DMS153 (cell line): ENCODE results near the gene LRRC41.
"Not testable (repeated sequence)": the region's sequence is repeated elsewhere in the genome, so short reads cannot be mapped to it uniquely, and the experiment has no call there.

Experiments used
- DNase-seq: peaks from one replicate; lab custom pipeline; 2025; lab: John Stamatoyannopoulos, UW

The LRRC41 gene, protein sequence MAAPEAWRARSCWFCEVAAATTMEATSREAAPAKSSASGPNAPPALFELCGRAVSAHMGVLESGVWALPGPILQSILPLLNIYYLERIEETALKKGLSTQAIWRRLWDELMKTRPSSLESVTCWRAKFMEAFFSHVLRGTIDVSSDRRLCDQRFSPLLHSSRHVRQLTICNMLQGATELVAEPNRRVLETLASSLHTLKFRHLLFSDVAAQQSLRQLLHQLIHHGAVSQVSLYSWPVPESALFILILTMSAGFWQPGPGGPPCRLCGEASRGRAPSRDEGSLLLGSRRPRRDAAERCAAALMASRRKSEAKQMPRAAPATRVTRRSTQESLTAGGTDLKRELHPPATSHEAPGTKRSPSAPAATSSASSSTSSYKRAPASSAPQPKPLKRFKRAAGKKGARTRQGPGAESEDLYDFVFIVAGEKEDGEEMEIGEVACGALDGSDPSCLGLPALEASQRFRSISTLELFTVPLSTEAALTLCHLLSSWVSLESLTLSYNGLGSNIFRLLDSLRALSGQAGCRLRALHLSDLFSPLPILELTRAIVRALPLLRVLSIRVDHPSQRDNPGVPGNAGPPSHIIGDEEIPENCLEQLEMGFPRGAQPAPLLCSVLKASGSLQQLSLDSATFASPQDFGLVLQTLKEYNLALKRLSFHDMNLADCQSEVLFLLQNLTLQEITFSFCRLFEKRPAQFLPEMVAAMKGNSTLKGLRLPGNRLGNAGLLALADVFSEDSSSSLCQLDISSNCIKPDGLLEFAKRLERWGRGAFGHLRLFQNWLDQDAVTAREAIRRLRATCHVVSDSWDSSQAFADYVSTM

DNA sequence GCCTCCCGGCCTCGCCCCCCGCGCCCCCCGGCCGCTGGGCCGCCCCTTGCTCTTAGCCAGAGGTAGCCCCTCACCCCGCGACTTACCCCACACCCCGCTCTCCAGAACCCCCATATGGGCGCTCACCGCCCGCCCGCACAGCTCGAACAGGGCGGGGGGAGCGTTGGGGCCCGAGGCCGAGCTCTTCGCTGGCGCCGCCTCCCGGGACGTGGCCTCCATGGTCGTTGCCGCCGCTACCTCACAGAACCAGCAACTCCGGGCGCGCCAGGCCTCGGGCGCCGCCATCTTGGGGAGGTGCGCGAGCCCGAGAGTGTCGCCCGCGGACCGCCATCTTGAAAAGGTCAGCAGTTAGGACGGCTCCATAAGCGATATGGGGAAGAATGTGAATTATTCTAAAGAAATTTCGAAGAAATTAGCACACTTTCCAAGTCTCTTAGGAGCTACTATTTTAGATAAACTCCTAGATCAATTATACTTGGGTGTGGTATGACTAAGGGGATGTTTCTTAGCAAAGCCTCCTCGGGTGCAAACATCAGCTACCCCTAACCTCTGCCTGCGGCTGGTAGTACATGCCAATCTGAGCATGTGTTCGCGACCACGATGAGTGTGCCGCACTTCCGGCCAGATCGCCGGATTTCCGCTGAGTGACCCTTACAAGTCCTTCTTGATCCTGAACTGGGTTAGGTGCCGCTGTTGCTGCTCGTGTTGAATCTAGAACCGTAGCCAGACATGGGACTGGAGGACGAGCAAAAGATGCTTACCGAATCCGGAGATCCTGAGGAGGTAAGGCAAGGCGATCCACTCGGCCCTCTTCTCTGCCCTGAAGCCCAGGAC, at the start of gene LRRC41, which contains the start of gene UQCRH:
Gene LRRC41 (minus strand): TSS at position 579 of the 834 bp plus-strand sequence. CDS start 294 bp downstream, at position 285.
Gene UQCRH (plus strand): TSS at position 661 of the 834 bp plus-strand sequence. CDS start 69 bp downstream, at position 730.
- DNase-seq: peak; percentile 96

DNA sequence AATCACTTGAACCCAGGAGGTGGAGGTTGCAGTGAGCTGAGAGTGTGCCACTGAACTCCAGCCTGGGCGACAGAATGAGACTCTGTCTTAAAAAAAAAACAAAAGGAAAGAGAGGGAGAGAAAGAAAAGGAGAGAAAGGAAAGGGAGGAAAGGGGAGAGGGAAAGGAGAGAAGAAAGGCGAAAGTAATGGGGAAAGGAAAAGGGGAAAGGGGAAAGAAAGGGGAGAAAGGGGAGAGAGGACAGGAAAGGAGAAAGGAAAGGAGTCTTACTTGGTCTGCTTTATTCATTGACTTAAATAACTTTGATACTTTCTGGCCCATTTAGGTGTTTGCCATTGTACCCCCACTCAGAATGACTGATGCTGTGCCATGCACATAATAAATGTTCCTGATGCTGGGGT, 48.9 kb upstream of the LRRC41 start:
- DNase-seq: no peak

DNA sequence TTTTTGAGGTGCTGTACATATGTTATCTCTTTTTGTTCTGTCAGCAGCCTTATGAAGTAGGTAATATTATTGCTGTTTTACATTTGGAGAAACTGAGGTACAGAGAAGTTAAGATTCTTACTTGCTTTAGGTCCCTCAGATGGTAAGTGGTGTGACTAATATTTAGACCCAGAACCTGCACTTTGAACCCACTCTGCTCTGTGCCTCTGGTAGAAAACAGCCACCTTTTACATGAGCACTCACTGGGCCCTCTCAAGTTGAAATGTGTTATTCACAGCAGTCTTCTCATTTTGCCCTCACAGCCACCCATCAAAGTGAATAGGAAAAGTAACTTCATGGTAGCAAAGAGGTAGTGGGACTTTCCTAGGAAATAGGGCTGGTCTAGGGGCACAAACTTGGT, 41.9 kb upstream of the LRRC41 start:
- DNase-seq: no peak

DNA sequence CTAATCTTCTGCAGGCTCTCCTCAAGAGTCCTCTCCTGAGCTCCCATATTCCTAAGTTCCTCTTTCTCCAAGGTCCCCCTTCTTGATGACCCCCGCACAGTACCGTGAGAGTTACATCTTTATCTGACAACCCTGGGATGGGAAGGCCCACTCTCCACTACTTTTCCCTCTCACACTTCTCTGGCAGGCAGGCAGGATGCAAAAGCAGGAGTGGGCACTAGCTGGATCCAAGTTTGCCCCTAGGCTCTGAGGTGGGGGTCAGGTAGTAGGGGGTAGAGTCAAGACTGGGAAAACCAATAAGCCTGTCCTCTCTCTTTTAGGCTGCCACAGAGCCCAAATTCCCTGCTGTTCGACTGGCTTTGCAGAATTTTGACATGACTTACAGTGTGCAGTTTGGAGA, 41.1 kb upstream of the LRRC41 start:
- DNase-seq: no peak

DNA sequence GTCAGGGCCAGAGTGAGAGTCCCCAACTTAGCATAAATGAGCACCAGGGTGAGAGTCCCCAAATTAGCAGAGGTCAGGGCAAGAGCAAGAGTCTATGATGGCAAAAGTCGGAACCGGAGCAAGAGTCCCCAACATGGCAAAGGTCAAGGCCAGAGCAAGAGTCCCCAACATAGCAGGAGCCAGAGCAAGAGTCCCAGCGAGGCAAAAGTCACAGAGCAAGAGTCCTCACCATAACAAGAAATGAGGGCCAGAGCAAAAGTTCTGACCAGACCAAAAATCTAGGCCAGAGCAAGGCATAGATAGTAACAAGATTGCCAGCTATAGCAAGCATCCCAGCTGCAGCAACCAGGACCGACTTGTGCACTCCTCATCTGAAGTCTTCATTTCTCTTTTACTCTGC, 40.3 kb upstream of the LRRC41 start:
- DNase-seq: no peak

DNA sequence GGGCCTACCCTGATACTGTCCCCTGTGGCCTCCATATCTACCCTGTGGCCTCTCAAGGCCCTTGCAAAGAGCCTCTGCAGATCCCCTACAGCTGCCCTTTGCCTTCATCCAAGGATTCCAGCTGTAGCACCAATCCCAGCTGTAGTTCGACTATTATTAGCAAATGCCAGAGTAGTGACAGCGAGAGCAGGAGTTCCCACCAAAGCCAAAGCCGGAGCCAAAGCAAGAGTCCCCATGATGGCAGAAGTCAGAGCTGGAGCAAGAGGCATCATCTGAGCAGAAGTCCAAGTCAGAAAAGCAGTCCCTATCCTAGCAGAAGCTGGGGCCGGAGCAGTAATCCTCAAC, 39.9 kb upstream of the LRRC41 start:
- DNase-seq: no peak

DNA sequence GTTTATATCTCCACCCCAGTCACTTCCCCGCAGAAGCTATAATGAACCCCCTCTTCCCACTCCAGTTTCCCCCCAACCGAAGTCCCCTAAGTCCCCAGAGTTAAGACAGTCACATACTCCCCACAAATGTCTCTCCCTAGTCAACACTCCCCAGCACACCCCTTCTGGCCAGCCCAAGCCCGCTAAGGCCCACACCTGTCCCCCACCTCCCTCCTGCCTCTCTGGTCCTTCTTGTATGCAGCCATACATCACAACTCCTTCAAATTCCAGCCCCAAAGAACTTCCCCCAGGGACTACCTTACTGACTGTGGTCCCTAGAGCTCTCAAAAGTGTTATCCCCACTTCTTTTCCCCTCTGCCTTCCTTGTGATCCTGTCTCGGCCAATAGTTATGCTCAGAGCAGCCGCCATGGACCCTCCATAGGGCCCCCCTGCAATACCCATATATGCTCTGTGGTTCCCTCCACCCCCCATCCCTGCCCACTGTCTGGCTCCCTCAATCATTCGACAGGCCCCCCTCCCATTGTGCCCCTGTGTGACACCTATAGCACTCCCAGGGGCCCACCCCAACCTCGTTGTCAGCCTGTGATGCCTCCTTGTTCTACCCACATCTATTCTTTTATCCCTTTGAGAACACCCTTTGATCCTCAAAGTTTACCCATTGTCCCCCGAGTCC, 39.4 kb upstream of the LRRC41 start:
- no peak for DNase-seq

DNA sequence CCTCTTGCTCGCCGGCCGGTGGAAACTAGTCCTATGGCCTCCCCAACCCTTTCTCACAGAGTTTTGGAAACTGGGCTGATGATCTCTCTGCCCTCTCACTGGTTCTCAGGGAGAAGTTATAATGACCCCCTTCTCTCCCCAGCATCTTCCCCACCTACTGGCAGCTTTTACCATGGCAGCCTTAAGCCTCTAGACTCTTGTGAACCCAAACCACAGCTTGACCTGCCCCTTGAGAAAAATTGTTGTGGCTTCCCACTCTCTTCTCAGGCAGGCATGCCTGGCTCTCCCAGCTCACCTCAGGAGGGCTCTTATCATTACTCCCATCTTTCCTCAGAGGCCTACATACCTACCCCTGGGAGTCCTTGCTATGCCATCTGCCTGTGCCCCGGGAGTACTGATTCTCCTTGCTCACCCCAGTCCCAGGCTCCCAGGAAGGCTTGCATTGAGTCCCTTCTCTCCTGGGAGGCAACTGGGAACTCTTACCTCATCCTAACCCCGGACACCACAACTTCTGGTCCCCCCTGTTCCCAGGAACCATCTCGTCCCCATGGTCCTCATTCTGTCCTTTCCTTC, 38.8 kb upstream of the LRRC41 start:
- DNase-seq: no peak

DNA sequence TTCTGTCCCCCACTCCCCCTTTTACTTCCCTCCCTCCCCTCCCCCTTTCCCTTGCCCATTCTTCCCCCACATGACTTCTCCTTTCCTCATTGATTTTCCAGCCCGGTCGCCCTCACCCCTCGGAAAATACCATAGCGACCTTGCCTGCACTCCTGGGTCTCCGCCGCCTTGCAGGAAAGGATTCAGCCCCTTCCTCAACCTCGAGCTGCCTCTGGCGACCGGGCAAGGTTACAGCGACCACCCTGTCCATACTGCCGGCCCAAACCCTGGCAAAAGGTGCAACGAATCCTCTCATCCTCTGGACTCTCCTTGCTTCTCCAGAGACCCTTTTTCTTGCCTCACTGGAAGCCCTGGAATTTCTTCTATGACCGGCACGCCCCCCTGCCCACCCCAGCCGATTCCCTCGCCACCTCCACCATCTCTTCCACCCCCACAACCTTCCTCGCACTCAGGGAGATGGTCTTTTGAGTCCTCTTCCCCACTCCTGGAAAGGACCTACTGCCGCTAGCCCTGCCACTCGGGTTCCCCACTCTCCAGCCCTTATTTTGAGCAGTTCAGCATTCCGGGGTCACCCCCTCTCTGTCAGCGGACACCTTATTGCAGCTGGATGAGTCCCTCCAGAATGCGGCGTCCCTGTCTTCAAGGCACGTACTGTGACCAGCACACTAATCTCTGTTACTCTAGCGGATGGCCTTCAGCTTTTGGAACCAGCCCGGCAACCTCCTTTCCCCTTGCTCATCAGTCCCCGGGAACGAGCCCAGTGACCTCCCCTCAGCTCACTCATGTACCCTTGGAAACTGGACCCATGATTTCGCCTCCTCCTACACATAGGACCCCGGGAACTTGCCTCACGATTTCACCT, 38.0 kb upstream of the LRRC41 start:
- DNase-seq: no peak

DNA sequence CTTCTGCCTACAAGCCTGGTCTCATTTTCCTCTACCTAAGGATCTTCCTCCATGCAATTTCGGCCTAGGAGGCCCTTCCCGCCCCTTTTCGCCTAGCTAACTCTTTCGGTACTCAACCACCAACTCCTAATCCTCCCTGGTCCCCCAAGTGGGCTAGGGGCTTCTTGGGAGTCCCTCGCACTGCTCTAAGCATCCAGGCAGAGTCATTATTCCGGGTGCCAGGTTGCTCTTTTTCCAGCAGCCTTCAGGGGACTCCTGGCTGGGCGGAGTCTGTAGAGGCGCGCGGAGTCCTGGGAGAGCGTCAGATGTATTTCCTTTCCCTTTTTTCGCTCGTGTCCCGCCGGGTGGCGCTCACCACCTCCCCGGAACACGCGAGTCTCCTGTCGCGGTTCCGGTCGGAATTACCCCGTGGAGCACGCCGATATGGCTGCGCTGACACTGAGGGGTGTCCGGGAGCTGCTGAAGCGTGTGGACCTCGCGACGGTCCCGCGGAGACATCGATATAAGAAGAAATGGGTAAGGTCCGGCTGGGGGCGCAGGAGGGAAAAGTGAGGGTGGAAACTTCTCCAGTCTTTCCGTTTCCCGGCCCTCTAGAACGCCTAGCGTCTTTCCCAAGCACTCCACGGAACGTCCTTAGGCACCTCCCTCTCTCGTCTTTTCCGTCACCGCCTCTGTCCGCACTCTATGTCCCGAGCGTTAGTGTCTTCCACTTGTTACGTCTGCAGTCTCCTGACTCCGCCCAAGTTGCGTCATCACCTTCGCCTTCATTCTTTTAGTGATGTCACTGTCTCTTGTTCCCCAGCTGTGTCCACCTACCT, 37.2 kb upstream of the LRRC41 start, which contains the start of gene NSUN4:
Gene NSUN4 (plus strand): TSS at position 404 of the 818 bp plus-strand sequence. CDS start 20 bp downstream, at position 424.
- peak; percentile 95 for DNase-seq

DNA sequence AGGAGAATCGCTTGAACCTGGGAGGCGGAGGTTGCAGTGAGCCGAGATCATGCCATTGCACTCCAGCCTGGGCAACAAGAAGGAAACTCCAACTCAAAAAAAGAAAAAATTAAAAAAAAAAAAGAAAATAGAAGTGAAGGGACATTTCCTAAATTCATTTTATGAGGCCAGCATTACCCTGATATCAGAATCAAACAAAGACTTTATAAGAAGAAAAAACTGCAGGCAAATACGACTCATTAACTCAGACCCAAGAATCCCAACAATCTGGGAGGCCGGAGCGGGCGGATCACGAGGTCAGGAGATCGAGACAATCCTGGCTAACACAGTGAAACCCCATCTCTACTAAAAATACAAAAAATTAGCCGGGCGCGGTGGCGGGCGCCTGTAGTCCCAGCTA, 34.0 kb upstream of the LRRC41 start:
- DNase-seq: not testable (repeated sequence)

DNA sequence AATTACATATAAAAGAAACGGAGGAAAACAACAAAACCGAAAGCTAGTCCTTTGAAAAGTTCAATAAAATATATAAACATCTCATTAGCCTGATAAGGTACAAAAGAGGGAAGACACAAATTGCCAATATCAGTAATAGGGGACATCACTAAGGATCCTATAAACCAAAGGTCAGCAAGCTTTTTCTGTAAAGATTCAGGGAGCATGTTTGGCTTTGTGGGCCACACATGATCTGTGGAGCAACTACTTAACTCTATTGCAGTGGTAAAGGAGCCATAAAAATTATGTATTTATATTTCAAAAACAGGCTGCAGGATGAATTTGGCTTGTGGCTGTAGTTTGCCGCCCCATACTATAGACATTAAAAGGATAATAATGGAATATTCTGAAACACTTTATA, 31.7 kb upstream of the LRRC41 start:
- DNase-seq: no peak

DNA sequence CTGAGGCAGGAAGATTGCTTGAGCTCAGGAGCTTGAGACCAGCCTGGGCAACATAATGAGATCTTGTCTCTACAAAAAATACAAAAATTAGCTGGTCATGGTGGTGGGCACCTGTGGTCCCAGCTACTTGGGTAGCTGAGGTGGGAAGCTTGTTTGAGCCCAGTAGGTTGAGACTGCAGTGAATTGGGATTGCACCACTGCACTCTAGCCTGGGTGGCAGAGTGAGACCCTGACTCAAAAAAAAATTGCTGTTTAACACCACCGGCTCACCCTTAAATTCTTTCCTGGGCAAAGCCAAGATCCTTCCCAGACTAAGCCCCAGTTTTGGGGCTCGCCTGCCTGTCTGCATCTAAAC, 30.6 kb upstream of the LRRC41 start:
- DNase-seq: no peak

DNA sequence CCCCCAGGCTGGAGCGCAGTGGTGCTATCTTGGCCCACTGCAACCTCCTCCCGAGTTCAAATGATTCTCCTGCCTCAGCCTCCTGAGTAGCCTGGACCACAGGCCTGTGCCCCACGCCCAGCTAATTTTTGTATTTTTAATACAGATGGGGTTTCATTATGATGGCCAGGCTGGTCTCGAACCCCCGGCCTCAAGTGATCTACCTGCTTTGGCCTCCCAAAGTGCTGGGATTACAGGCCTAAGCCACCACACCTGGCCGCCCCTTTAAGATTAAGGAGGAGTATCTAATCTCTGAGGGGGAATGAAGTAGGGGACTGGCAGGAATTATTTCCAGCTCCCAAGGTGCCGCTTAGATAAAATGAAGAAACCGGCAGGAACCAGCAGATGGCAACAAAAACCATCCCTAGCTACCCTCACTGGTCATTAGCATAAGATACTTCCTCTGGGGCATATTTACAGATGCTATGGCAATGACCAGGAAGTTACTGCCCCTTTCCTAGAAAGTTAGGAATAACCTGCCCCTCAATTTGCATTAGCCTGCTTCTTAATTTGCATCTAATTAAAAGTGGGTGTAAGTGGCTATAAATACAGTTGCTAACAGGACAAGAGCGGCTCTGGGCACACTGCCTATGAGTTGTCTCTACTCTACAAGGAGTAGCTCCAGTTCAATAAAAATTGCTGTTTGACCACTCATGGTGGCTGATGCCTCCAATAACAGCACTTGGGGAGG, 30.0 kb upstream of the LRRC41 start:
- peak; percentile 72 for DNase-seq

DNA sequence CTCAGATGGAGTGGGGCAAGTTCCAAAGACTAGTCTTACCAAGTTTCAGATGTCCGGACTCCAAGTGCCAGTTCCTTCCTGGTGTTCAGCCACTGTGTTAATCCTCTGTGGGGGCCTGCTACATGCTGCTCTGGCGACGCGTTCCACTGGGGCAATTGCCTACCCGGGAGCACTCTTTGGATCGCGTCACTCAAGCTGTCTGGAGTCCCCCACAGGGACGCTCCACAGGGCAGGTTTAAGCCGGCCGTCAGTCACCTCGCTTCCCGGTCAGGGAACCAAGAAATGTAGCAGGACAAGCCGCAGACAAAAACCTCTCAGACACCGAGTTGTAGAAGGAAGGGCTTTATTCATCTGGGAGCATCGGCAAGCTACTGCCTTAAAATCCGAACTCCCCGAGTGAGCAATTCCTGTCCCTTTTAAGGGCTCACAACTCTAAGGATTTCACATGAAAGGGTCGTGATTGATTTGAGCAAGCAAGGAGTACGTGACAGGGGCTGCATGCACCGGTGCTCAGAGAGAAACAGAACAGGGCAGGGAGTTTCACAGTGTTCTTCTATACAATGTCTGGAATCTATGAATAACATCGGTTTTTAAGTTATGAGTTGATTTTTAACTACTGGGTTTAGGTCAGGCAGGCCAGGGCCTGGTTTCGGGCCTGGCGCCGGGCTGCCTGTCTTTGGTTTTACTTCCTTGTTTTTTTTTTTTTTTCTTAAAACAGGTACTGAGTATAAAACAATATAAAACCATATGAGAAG, 28.5 kb upstream of the LRRC41 start:
- not testable (repeated sequence) for DNase-seq

DNA sequence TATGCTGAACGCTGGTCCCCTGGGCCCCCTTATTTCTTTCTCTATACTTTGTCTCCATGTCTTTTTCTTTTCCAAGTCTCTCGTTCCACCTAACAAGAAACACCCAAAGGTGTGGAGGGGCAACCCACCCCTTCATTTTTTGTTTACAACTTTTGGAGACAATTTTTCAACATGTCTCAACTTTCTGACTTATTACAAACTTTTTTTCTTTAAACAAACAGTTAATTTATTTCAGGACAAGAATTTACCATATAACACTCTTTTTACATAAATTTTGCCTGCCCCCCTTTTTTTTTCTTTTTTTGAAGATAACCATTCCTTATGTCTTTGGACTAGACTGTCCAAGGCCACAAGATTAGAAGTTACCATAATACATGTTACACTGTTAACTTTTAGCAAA, 27.0 kb upstream of the LRRC41 start:
- DNase-seq: not testable (repeated sequence)

DNA sequence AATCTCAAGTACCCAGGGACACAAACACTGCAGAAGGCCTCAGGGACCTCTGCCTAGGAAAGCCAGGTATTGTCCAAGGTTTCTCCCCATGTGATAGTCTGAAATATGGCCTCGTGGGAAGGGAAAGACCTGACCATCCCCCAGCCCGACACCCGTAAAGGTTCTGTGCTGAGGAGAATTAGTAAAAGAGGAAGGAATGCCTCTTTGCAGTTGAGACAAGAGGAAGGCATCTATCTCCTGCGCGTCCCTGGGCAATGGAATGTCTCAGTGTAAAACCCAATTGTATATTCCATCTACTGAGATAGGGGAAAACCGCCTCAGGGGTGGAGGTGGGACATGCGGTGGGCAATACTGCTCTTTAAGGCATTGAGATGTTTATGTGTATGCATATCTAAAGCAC, 26.4 kb upstream of the LRRC41 start:
- DNase-seq: not testable (repeated sequence)

DNA sequence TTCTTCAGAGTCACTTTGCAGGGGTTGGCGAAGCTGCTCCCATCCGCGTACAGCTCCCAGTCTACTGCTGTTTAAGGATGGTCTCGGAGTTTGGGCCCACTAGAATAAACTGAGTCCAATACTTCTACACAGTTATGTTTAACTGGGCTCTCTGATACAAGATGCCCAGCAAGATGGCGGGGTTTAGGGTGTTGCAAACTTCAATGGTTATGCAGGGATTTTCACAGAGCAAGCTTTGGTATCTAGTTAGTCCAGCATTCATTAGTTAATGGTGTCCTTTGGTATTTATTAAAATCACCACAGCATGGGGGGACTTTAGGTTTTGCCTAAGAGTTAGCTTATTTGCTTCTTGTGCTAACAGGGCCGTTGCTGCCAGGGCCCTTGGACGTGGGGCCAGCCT, 24.8 kb upstream of the LRRC41 start:
- not testable (repeated sequence) for DNase-seq
